Measurements from ENCODE around the gene DYNC1LI2. TPM values are rescaled to one million over a fixed set of nuclear protein-coding genes. Genes with fewer than 3 reads are reported as not detected.

Gene DYNC1LI2
- total RNA-seq, 4 donors from 2014 or later = 57.4 to 80.3 (median 62.6) TPM

GRCh38 chr16:66714654-66715307 lies 36.6 kb downstream of the DYNC1LI2 start:
- Histone ChIP-seq H3K27me3 (no peaks in the 10 kb centered on the region), H3K27ac (no peak overlapping the region), H3K9me3 (no peaks in the 10 kb centered on the region), H3K4me1 (peaks cover 7 to 8% of the 10 kb centered on the region in 2 donors), H3K36me3 (peaks cover 0 to 15% of the 10 kb centered on the region in 2 donors), H3K4me3 (no peak overlapping the region)
- TF ChIP-seq POLR2A (IDR thresholded peaks at IDR 0.05) (no peak), CTCF (IDR thresholded peaks at IDR 0.05 in 4 of 5, conservative IDR thresholded peaks at IDR 0.05 in 1 of 5) (no peak)
- intact Hi-C loops (cut with DNase I; ENCODE audit: low total_unique reads) = no loop called here
- no peak for DNase-seq
- ATAC-seq = no peak
- in situ Hi-C loops (cut with MboI; ENCODE audit: low sequenced_read_pairs in 4 of 4) = no loop called here

DNA sequence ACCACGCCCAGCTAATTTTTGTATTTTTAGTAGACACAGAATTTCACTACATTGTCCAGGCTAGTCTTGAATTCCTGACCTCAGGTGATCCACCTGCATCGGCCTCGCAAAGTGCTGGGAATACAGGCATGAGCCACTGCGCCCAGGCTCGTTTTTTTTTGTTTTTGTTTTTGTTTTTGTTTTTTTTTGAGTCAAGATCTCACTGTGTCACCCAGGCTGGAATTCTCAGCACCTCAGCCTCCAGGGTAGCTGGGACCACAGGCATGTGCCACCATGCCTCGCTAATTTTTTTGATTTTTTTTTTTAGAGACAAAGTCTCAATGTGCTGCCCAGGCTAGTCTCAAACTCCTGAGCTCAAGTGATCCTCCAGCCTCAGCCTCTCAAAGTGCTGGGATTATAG lies 37.3 kb downstream of the DYNC1LI2 start:
- DNase-seq = no peak
- Histone ChIP-seq H3K9me3 (no peaks in the 10 kb centered on the region), H3K27ac (no peak overlapping the region), H3K36me3 (peaks cover 0 to 9% of the 10 kb centered on the region in 2 donors), H3K27me3 (no peaks in the 10 kb centered on the region), H3K4me1 (peaks cover 7 to 8% of the 10 kb centered on the region in 2 donors), H3K4me3 (no peak overlapping the region)
- TF ChIP-seq POLR2A (IDR thresholded peaks at IDR 0.05) = no peak
- TF ChIP-seq CTCF (IDR thresholded peaks at IDR 0.05 in 4 of 5, conservative IDR thresholded peaks at IDR 0.05 in 1 of 5) = no peak
- ATAC-seq = no peak
- in situ Hi-C loops (cut with MboI; ENCODE audit: low sequenced_read_pairs in 4 of 4) (no loop called here), intact Hi-C loops (cut with DNase I; ENCODE audit: low total_unique reads) (no loop called here)

- ATAC-seq = peak; percentile 89 to 92
- H3K36me3 ChIP-seq = peaks cover 0 to 8% of the 10 kb centered on the region in 2 donors
- no peaks in the 10 kb centered on the region for H3K9me3 ChIP-seq
- in situ Hi-C loops (cut with MboI; ENCODE audit: low sequenced_read_pairs in 4 of 4) = no loop called here
- intact Hi-C loops (cut with DNase I; ENCODE audit: low total_unique reads) = no loop called here
- TF ChIP-seq CTCF (IDR thresholded peaks at IDR 0.05 in 4 of 5, conservative IDR thresholded peaks at IDR 0.05 in 1 of 5) (no peak), POLR2A (IDR thresholded peaks at IDR 0.05) (no peak)
- H3K27ac ChIP-seq = peak overlapping the region in 1 of 4 donors; percentile 7
- H3K27me3 ChIP-seq = no peaks in the 10 kb centered on the region
- DNase-seq = peak in 1 of 2 donors; percentile 52
- no peak overlapping the region for H3K4me3 ChIP-seq
- peaks cover 7 to 8% of the 10 kb centered on the region in 2 donors for H3K4me1 ChIP-seq
Observed at GRCh38 chr16:66713076-66713475, 38.3 kb downstream of the DYNC1LI2 start.

- Histone ChIP-seq H3K4me1 (peaks cover 7 to 8% of the 10 kb centered on the region in 2 donors), H3K27ac (no peak overlapping the region), H3K4me3 (no peak overlapping the region), H3K36me3 (peaks cover 0 to 5% of the 10 kb centered on the region in 2 donors), H3K9me3 (no peaks in the 10 kb centered on the region), H3K27me3 (no peaks in the 10 kb centered on the region)
- no peak for ATAC-seq
- DNase-seq = no peak
- intact Hi-C loops (cut with DNase I; ENCODE audit: low total_unique reads) = no loop called here
- in situ Hi-C loops (cut with MboI; ENCODE audit: low sequenced_read_pairs in 4 of 4) = no loop called here
- TF ChIP-seq CTCF (IDR thresholded peaks at IDR 0.05 in 4 of 5, conservative IDR thresholded peaks at IDR 0.05 in 1 of 5) = no peak
- no peak for TF ChIP-seq POLR2A (IDR thresholded peaks at IDR 0.05)
Observed at GRCh38 chr16:66712512-66712911, 38.9 kb downstream of the DYNC1LI2 start.

- ATAC-seq = no peak
- H3K4me1 ChIP-seq = peaks cover 7 to 10% of the 10 kb centered on the region in 2 donors
- DNase-seq = no peak
- intact Hi-C loops (cut with DNase I; ENCODE audit: low total_unique reads) (no loop called here), in situ Hi-C loops (cut with MboI; ENCODE audit: low sequenced_read_pairs in 4 of 4) (no loop called here)
- no peaks in the 10 kb centered on the region for H3K9me3 ChIP-seq
- H3K36me3 ChIP-seq = no peaks in the 10 kb centered on the region
- no peak for TF ChIP-seq CTCF (IDR thresholded peaks at IDR 0.05 in 4 of 5, conservative IDR thresholded peaks at IDR 0.05 in 1 of 5)
- TF ChIP-seq POLR2A (IDR thresholded peaks at IDR 0.05) = no peak
- no peaks in the 10 kb centered on the region for H3K27me3 ChIP-seq
- H3K27ac ChIP-seq = no peak overlapping the region
- H3K4me3 ChIP-seq = no peak overlapping the region
Observed at GRCh38 chr16:66711581-66711980, 39.8 kb downstream of the DYNC1LI2 start.

Data from gastrocnemius medialis (tissue), 4 donors.